CD4-positive, alpha-beta T cell (primary cell): ENCODE results near the gene FAT4. TPM values are rescaled to one million over a fixed set of nuclear protein-coding genes. Genes with fewer than 3 reads are reported as not detected.

Experiments
- ATAC-seq: fragments of 200-7000 bp; cut with Tn5 transposase; one replicate; pipeline ENCODE4 v1.10.0; 2022; ENCODE audit warnings: mild to moderate bottlenecking; ENCODE audit not compliant: poor library complexity
- CTCF ChIA-PET: fragments of 350-600 bp; sonication (Branson Sonifier 250); formaldehyde crosslinking; loops from one replicate; lab custom pipeline; 2021; ENCODE audit warnings: antibody characterized with exemption, inconsistent platforms; lab: Charles Lee
- POLR2A ChIA-PET: fragments of 350-600 bp; sonication (Branson Sonifier 250); formaldehyde crosslinking; loops from one replicate; lab custom pipeline; 2021; ENCODE audit warnings: antibody characterized with exemption, inconsistent platforms; lab: Charles Lee
- DNase-seq, 14 experiments: peaks; one replicate each; pipeline ENCODE4 v3.0.0-alpha.2; 2013 to 2020; ENCODE audit warnings: mixed read lengths in 2 of 14
- H3K27ac ChIP-seq, 2 donors: one replicate each; pipeline versions ENCODE4 v1.5.1 to v1.7.0; 2013; ENCODE audit warnings: low read length in 2 of 2, low read depth in 1 of 2, mild to moderate bottlenecking in 1 of 2
- H3K27me3 ChIP-seq, 2 experiments: 1 replicate in 1 of 2; 2 replicates in 1 of 2; pipeline versions ENCODE4 v1.6.1 to v1.7.0; 2013; ENCODE audit warnings: low read length in 2 of 2, control low read depth in 1 of 2, mild to moderate bottlenecking in 1 of 2, moderate library complexity in 1 of 2; ENCODE audit not compliant: insufficient read depth in 2 of 2, control insufficient read depth in 1 of 2
- H3K36me3 ChIP-seq: one replicate; pipeline ENCODE4 v1.6.1; 2013; ENCODE audit warnings: low read length, control low read depth; ENCODE audit not compliant: insufficient read depth
- H3K4me1 ChIP-seq: one replicate; pipeline ENCODE4 v1.6.1; 2013; ENCODE audit warnings: low read length, control low read depth; ENCODE audit not compliant: insufficient read depth
- H3K4me3 ChIP-seq: one replicate; pipeline ENCODE4 v1.5.1; 2013; ENCODE audit warnings: mild to moderate bottlenecking, low read length, moderate library complexity
- H3K9me3 ChIP-seq, 2 experiments: 1 replicate in 1 of 2; 2 replicates in 1 of 2; pipeline versions ENCODE4 v1.6.1 to v1.7.0; 2013; ENCODE audit warnings: low read length in 2 of 2, mild to moderate bottlenecking in 2 of 2, control low read depth in 1 of 2, moderate library complexity in 1 of 2; ENCODE audit not compliant: control insufficient read depth in 1 of 2, insufficient read depth in 1 of 2
- H3K27ac Mint-ChIP-seq: one replicate; pipeline ENCODE4 v1.8.0; 2020; ENCODE audit warnings: mixed read lengths
- H3K27me3 Mint-ChIP-seq: one replicate; pipeline ENCODE4 v1.8.0; 2021; ENCODE audit warnings: mixed read lengths
- H3K36me3 Mint-ChIP-seq: one replicate; pipeline ENCODE4 v1.8.0; 2021; ENCODE audit warnings: low read depth, mixed read lengths
- H3K4me1 Mint-ChIP-seq: one replicate; pipeline ENCODE4 v1.8.0; 2021; ENCODE audit warnings: low read depth, mixed read lengths
- H3K4me3 Mint-ChIP-seq: one replicate; pipeline ENCODE4 v1.8.0; 2020; ENCODE audit warnings: mild to moderate bottlenecking, mixed read lengths
- H3K9me3 Mint-ChIP-seq: one replicate; pipeline ENCODE4 v1.8.0; 2020; ENCODE audit warnings: mixed read lengths
- intact Hi-C, 2 experiments: fragments of 100-400 bp; cut with DNase I in 1 of 2; cut with micrococcal nuclease in 1 of 2; formaldehyde crosslinking; loops; one replicate each; pipeline versions ENCODE4 v1.15.1 to v1.9.0; 2023 to 2025; cut with DNase I, micrococcal nuclease
- total RNA-seq, 174 experiments: library from RNA in 2 of 174; stranded (reverse) in 2 of 174; gene quantifications; one replicate each; pipeline ENCODE4 v1.2.3 and lab custom pipeline; 2021 to 2026
- TF ChIP-seq, protein P1 (sequence below): fragments of 200-600 bp; IDR thresholded peaks from one replicate; pipeline ENCODE4 v1.8.0; 2022; ENCODE audit warnings: antibody characterized with exemption, mild to moderate bottlenecking

The FAT4 gene
- total RNA-seq, 2 experiments from 2014 or later, result not detected

DNA sequence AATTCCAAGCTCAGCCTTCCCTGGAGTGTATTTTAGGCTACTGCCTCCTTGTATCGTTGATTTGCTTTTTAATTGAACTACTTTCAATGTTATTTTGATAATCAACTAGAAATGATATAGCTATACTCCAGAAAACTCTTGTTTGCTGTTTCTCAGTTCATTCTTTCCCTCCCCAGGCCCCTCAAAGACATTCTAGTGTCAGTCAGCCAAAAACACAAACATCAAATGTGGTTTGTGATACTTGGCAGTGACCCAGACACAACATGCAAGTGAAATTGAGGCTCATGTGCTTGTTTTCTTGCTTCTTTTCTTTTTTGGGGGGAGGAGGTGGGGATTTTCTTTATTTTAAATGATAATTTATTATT is 7.6 kb downstream of the FAT4 start:
- ATAC-seq (no peak), DNase-seq (no peak)
- Mint-ChIP-seq H3K9me3 (no peaks in the 10 kb centered on the region), H3K4me1 (no peaks in the 10 kb centered on the region), H3K27ac (no peak overlapping the region), H3K27me3 (peaks cover 33% of the 10 kb centered on the region), H3K36me3 (no peaks in the 10 kb centered on the region), H3K4me3 (no peak overlapping the region)
- H3K4me3 ChIP-seq, result no peak overlapping the region
- H3K9me3 ChIP-seq, result peaks cover 0 to 7% of the 10 kb centered on the region in 2 experiments
- ChIA-PET POLR2A (no interaction called here), CTCF (no interaction called here)
- intact Hi-C loops, result no loop called here
- peaks cover 16 to 20% of the 10 kb centered on the region in 2 experiments for H3K27me3 ChIP-seq
- no peaks in the 10 kb centered on the region for H3K36me3 ChIP-seq
- TF ChIP-seq, protein P1, sequence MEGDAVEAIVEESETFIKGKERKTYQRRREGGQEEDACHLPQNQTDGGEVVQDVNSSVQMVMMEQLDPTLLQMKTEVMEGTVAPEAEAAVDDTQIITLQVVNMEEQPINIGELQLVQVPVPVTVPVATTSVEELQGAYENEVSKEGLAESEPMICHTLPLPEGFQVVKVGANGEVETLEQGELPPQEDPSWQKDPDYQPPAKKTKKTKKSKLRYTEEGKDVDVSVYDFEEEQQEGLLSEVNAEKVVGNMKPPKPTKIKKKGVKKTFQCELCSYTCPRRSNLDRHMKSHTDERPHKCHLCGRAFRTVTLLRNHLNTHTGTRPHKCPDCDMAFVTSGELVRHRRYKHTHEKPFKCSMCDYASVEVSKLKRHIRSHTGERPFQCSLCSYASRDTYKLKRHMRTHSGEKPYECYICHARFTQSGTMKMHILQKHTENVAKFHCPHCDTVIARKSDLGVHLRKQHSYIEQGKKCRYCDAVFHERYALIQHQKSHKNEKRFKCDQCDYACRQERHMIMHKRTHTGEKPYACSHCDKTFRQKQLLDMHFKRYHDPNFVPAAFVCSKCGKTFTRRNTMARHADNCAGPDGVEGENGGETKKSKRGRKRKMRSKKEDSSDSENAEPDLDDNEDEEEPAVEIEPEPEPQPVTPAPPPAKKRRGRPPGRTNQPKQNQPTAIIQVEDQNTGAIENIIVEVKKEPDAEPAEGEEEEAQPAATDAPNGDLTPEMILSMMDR, result no peak
- H3K4me1 ChIP-seq, result peaks cover under 1% of the 10 kb centered on the region
- H3K27ac ChIP-seq, result no peak overlapping the region

DNA sequence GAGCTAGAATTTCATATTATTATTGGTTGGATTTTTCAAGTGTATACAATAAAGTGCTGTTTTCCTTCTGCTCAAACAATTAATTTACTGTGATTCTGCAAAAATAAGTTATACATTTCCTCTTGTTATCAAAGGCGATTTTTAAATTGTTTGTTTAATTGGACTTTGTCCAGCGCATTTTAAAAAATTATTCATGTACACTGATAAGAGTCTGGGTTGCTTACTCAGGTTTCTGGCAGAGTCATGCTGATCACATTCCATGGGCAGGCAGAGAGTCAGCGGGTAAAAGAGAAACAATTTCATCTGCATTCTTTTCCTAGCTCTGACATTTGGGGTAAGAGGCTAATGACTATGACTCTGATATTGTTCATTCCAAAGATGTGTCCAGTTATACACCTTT is 8.9 kb downstream of the FAT4 start:
- Mint-ChIP-seq H3K27me3 (peaks cover 20% of the 10 kb centered on the region), H3K4me3 (no peak overlapping the region), H3K4me1 (no peaks in the 10 kb centered on the region), H3K36me3 (no peaks in the 10 kb centered on the region), H3K27ac (no peak overlapping the region), H3K9me3 (no peaks in the 10 kb centered on the region)
- DNase-seq, result no peak
- TF ChIP-seq, protein P1, result no peak
- Histone ChIP-seq H3K9me3 (no peaks in the 10 kb centered on the region), H3K36me3 (no peaks in the 10 kb centered on the region), H3K27ac (no peak overlapping the region), H3K4me3 (no peak overlapping the region), H3K4me1 (no peaks in the 10 kb centered on the region), H3K27me3 (peaks cover 5 to 7% of the 10 kb centered on the region in 2 experiments)
- ChIA-PET CTCF (no interaction called here), POLR2A (no interaction called here)
- intact Hi-C loops, result no loop called here
- no peak for ATAC-seq

DNA sequence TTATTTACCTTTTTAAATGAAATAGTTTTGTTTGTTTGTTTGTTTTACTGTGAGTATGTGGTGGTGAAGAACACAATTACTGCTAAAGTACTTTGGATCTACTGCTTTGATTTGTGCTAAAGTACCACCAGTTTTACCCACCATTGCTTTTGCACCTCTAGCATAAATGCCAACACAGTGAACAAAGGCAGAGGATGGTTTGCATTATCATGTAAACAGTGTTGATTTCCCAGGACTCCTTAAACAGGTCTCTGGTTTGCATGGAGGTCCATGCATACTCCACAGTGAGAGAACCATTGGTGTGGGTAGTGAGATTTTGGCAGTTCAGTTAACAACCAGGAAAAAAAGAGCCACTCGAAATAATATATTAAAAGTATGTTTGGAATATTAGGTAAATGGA is 11.0 kb downstream of the FAT4 start:
- no peaks in the 10 kb centered on the region for H3K27me3 ChIP-seq
- TF ChIP-seq, protein P1, result no peak
- peaks cover 0 to under 1% of the 10 kb centered on the region in 2 experiments for H3K9me3 ChIP-seq
- Mint-ChIP-seq H3K9me3 (no peaks in the 10 kb centered on the region), H3K4me3 (no peak overlapping the region), H3K27me3 (no peaks in the 10 kb centered on the region), H3K4me1 (no peaks in the 10 kb centered on the region), H3K27ac (no peak overlapping the region), H3K36me3 (no peaks in the 10 kb centered on the region)
- no peak for DNase-seq
- H3K27ac ChIP-seq, result no peak overlapping the region
- no peak for ATAC-seq
- CTCF ChIA-PET, result no interaction called here
- POLR2A ChIA-PET, result no interaction called here
- H3K4me1 ChIP-seq, result no peaks in the 10 kb centered on the region
- no peak overlapping the region for H3K4me3 ChIP-seq
- no peaks in the 10 kb centered on the region for H3K36me3 ChIP-seq
- intact Hi-C loops, result no loop called here
